Transverse colon (tissue), 4 donors: Measurements from ENCODE around the gene PTGES2. TPM values are rescaled to one million over a fixed set of nuclear protein-coding genes. Genes with fewer than 3 reads are reported as not detected.

Experiments
- DNase-seq: peaks from one replicate; pipeline ENCODE4 v3.0.0-alpha.2; 2019
- H3K27ac ChIP-seq, 4 donors: fragments of 200-600 bp; sonication (generic); 2 replicates each; pipeline ENCODE4 v1.5.1; 2016 to 2018; ENCODE audit warnings: inconsistent platforms in 4 of 4
- H3K27me3 ChIP-seq: fragments of 200-600 bp; sonication (generic); 2 replicates; pipeline ENCODE4 v1.5.1; 2017; ENCODE audit warnings: inconsistent platforms
- H3K36me3 ChIP-seq, 4 donors: fragments of 200-600 bp; sonication (generic); 2 replicates each; pipeline ENCODE4 v1.5.1; 2017 to 2019; ENCODE audit warnings: inconsistent platforms in 4 of 4
- H3K4me1 ChIP-seq, 4 donors: fragments of 200-600 bp; sonication (generic); 2 replicates each; pipeline ENCODE4 v1.5.1; 2017 to 2020; ENCODE audit warnings: inconsistent platforms in 4 of 4
- H3K4me3 ChIP-seq, 4 donors: fragments of 200-600 bp; sonication (generic); 1 replicate in 1 of 4; 2 replicates in 3 of 4; pipeline versions ENCODE4 v1.5.1 to v1.6.1; 2017 to 2019; ENCODE audit warnings: inconsistent platforms in 4 of 4
- H3K9me3 ChIP-seq, 2 donors: fragments of 200-600 bp; sonication (generic); 2 replicates each; pipeline ENCODE4 v1.5.1; 2017 to 2019; ENCODE audit warnings: inconsistent platforms in 2 of 2
- CTCF ChIP-seq, 5 experiments: fragments of 200-600 bp in 3 of 5; fragments of 450-650 bp in 2 of 5; sonication (generic) in 3 of 5; IDR thresholded peaks; 1 replicate in 2 of 5; 2 replicates in 3 of 5; pipeline ENCODE4 v1.5.1; 2016 to 2017; ENCODE audit warnings: antibody characterized with exemption in 5 of 5, inconsistent platforms in 3 of 5, mild to moderate bottlenecking in 2 of 5, moderate library complexity in 1 of 5
- EP300 ChIP-seq: sonication (generic); formaldehyde crosslinking; IDR thresholded peaks from one replicate; pipeline ENCODE4 v1.6.1; 2017; ENCODE audit warnings: antibody characterized with exemption, low read depth
- POLR2A ChIP-seq: fragments of 450-650 bp; IDR thresholded peaks from one replicate; pipeline ENCODE4 v1.6.1; 2016; ENCODE audit warnings: antibody characterized with exemption, mild to moderate bottlenecking, moderate library complexity
- POLR2AphosphoS5 ChIP-seq, 3 donors: sonication (generic); formaldehyde crosslinking; IDR thresholded peaks; one replicate each; pipeline ENCODE4 v1.6.1; 2016; ENCODE audit warnings: antibody characterized with exemption in 3 of 3
- WGBS, 2 donors: methylation state at CpG; one replicate each; pipeline ENCODE4 v1.1.5; 2018; ENCODE audit warnings: low coverage in 1 of 2; 5-methylcytosine and 5-hydroxymethylcytosine counted together
- in situ Hi-C, 4 donors: fragments of 200-750 bp; cut with MboI; loops; one replicate each; pipeline versions ENCODE4 v1.15.0 to v1.15.1; 2017; ENCODE audit warnings: low sequenced_read_pairs in 3 of 4, low pct_ligation_motif_present in 1 of 4, low pct_unique_long_range_greater_than_20kb in 1 of 4
- intact Hi-C: fragments of 100-400 bp; cut with DNase I; formaldehyde crosslinking; loops from one replicate; pipeline ENCODE4 v1.15.1; 2023; ENCODE audit warnings: low total_unique reads
- total RNA-seq, 4 donors: library from RNA; depleted of rRNA; stranded (reverse); fragments of >200 nt; gene quantifications; one replicate each; pipeline ENCODE4 v1.1.0, GENCODE V29; 2016

PTGES2 gene
- 100 to 1,000 TPM; 109 to 434 (median 164) TPM for total RNA-seq

DNA sequence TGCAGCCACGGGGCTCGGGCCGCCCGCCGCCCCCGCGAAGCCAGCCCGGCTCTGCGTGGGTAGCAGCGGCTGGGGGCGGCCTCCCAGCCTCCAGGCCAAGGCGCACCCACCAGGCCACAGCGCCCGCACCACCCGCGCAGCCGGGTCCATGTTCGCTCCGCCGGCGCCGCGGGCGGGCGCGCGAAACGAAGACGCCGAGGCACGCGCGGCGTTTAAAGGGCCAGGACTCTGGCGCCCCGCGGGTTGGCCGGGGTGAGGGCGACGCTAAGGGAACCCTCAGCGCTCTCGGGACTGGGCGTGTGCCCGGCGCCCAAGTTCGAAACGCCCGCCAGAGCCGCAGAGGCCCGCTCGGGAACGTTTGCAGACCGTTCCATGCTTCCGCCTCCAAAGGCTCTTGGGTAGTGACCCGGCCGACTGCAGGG, at the start of gene PTGES2:
PTGES2 (minus strand) TSS at position 162 of the 422 bp plus-strand sequence; CDS start at position 150, 12 bp downstream.
- Histone ChIP-seq H3K36me3 (peaks cover 0 to 16% (median 6%) of the 10 kb centered on the region in 4 donors), H3K4me1 (peaks cover 14 to 40% (median 29%) of the 10 kb centered on the region in 4 donors), H3K9me3 (no peaks in the 10 kb centered on the region), H3K4me3 (peak within 1 kb of the TSS; percentile 84 to 96 (median 94)), H3K27me3 (no peaks in the 10 kb centered on the region), H3K27ac (peak within 1 kb of the TSS; percentile 94 to 98 (median 96))
- intact Hi-C loops = no loop called here
- in situ Hi-C loops = loop anchor here in 1 of 4 donors (25.0 kb wide), 1 partner anchor 90 kb away; no protein-coding TSS in a partner anchor
- no peak for TF ChIP-seq EP300
- peak in 1 of 3 donors; percentile 54 for TF ChIP-seq POLR2AphosphoS5 (IDR thresholded peaks at IDR 0.05)
- peak; percentile 8 for TF ChIP-seq POLR2A
- peak; percentile 85 for DNase-seq
- WGBS, 2 donors = 0% methylated on average over 50 of the region's 56 CpGs; no CpG with 5 or more reads in 1 of the 2 donors

DNA sequence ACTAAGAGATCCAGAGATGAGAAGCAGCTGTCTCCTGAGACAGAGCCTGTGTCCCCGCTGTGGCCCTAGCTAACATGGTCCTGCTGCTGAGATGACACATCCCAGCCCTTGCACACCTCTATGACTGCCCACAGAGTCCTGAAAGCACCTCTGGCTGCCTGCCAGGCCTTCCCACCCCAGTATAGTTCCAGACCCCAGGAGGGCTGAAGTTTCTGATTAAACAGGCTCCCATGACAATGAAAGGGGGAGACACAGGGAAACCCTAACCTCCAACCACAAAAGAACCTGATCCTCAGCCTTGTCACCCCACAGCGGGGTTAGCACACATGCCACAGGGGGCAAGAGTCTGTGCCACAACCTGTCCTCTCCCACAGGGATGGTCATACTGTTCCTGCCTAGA, 48.2 kb upstream of the PTGES2 start:
- Histone ChIP-seq H3K27me3 (no peaks in the 10 kb centered on the region), H3K9me3 (no peaks in the 10 kb centered on the region), H3K36me3 (peaks cover 0 to 42% (median 20%) of the 10 kb centered on the region in 4 donors), H3K4me3 (no peak overlapping the region), H3K4me1 (no peaks in the 10 kb centered on the region), H3K27ac (peak overlapping the region; percentile 18 to 48 (median 20))
- in situ Hi-C loops (no loop called here), intact Hi-C loops (no loop called here)
- DNase-seq = no peak
- no peak for TF ChIP-seq CTCF (IDR thresholded peaks at IDR 0.05)
- TF ChIP-seq POLR2AphosphoS5 (IDR thresholded peaks at IDR 0.05) = no peak
- TF ChIP-seq POLR2A = no peak
- no peak for TF ChIP-seq EP300
- 89% methylated on average over 2 of the region's 2 CpGs; no CpG with 5 or more reads in 1 of the 2 donors for WGBS, 2 donors

- peaks cover 0 to 43% (median 18%) of the 10 kb centered on the region in 4 donors for H3K36me3 ChIP-seq
- no peak for DNase-seq
- intact Hi-C loops = no loop called here
- in situ Hi-C loops = no loop called here
- H3K27ac ChIP-seq = peak overlapping the region; percentile 18 to 48 (median 20)
- H3K4me3 ChIP-seq = no peak overlapping the region
- TF ChIP-seq POLR2AphosphoS5 (IDR thresholded peaks at IDR 0.05) = no peak
- TF ChIP-seq EP300 = no peak
- no peak for TF ChIP-seq POLR2A
- TF ChIP-seq CTCF (IDR thresholded peaks at IDR 0.05) = no peak
- no peaks in the 10 kb centered on the region for H3K27me3 ChIP-seq
- no peaks in the 10 kb centered on the region for H3K4me1 ChIP-seq
- H3K9me3 ChIP-seq = no peaks in the 10 kb centered on the region
- WGBS, 2 donors = 64 to 65% methylated on average over 6 to 8 of the region's 8 CpGs
Observed at GRCh38 chr9:128175102-128175563, 47.6 kb upstream of the PTGES2 start.

DNA sequence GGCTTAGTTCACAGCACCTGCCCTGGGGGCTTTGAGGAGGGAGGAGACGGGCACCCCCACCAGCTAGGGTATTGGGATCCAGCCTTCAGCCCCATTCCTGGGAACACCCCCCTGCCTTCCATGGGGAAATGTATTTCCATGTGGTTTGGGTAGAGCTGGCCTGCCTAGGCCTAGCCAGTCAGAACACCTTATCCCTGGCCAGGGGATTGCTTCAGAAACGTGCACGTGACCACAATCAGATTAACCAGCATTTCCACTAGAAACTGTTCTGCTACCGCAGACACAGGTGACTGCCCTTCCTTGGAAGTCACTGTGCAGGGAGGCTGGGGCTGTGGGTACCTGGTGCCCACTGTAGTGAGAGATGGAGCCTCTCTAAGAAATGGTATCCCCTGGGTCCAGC, 46.5 kb upstream of the PTGES2 start:
- DNase-seq = no peak
- peaks cover 0 to 43% (median 18%) of the 10 kb centered on the region in 4 donors for H3K36me3 ChIP-seq
- 80 to 100% methylated on average over 1 to 4 of the region's 4 CpGs for WGBS, 2 donors
- H3K4me1 ChIP-seq = no peaks in the 10 kb centered on the region
- in situ Hi-C loops (no loop called here), intact Hi-C loops (no loop called here)
- H3K9me3 ChIP-seq = no peaks in the 10 kb centered on the region
- no peak overlapping the region for H3K27ac ChIP-seq
- no peaks in the 10 kb centered on the region for H3K27me3 ChIP-seq
- no peak for TF ChIP-seq POLR2A
- TF ChIP-seq EP300 = no peak
- no peak for TF ChIP-seq CTCF (IDR thresholded peaks at IDR 0.05)
- TF ChIP-seq POLR2AphosphoS5 (IDR thresholded peaks at IDR 0.05) = no peak
- H3K4me3 ChIP-seq = no peak overlapping the region
